ACHN (cell line): ENCODE measurements around the gene PDILT.
"Not testable (repeated sequence)": the region's sequence is repeated elsewhere in the genome, so short reads cannot be mapped to it uniquely, and the experiment has no call there.

Experiments
- DNase-seq: peaks from one replicate; pipeline ENCODE4 v3.0.0-alpha.2; 2015
- in situ Hi-C: cut with HindIII; loops from 2 replicates; pipeline ENCODE4 v1.10.0; 2017; ENCODE audit warnings: low sequenced_read_pairs, low pct_ligation_motif_present, low pct_unique_long_range_greater_than_20kb

Gene PDILT

DNA sequence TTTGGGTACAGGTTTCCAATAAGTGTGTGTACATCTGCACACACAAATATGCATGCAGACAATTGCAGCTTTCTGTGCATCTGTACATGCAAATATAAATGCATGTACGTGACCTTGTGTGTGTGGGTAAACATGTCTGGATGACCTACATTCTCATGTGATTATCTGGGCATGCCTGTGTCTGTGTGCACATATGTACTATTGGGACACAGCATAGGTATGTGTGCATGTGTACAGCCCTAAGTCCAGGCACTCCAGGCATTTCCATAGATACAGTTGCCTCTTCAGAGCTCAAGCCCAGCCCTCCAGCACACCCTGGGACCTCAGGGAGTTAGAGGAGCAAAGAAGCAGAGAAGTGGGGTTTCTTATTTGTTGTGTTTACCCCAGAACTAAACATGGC, 70.1 kb downstream of the PDILT start:
- DNase-seq: no peak
- in situ Hi-C loops: no loop called here

DNA sequence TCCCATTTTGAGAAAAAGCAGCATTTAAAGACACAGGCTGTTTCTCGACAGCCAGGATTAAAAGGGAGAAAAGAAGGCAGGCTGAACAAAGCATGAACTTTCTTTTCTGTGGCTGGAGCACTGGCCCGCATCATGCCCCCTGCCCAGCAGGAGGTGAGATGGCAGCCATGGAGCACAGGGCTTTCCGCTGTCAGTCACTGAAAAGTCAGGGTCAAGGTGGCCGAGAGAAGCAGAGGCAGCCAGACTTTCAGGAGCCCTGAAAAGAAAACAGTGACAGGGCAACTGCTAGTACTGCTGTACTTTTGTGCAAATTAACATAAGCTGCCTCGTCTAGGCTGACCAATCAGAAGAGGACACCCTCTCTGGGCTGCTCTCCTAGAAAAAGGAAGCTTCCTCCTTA, 71.4 kb downstream of the PDILT start:
- in situ Hi-C loops: no loop called here
- no peak for DNase-seq

GRCh38 chr16:20332411-20332810, 72.1 kb downstream of the PDILT start:
- in situ Hi-C loops: no loop called here
- no peak for DNase-seq

DNA sequence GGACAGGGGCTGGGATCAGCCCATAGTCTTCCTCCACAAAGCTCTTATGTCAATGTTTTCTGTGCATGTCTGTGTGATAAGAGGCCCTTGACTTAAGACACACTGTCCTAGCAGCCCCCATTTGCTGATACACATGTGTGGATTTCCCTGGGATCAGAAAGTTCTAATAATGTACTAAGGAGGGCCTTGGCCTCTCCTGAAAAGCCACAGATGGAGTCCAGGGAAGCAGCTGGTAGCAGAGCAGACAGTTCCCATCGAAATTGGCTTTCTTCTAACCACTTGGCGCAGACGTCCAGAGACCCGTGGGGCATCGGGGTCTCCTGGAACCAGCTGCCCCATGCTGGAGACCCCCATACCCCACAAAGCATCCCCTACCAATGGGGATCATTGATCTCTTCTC, 72.9 kb downstream of the PDILT start:
- in situ Hi-C loops: no loop called here

GRCh38 chr16:20329392-20330138, 75.0 kb downstream of the PDILT start:
- in situ Hi-C loops: no loop called here
- no peak for DNase-seq

More for the DNA sequence above, 72.9 kb downstream of the PDILT start:
- no peak for DNase-seq

- no peak for DNase-seq
- in situ Hi-C loops: no loop called here
Measured at GRCh38 chr16:20327444-20328041, 77.0 kb downstream of the PDILT start, which contains the start of gene GP2. GP2 (minus strand) TSS chr16:20327513; CDS start chr16:20326431, 1,082 bp downstream.

DNA sequence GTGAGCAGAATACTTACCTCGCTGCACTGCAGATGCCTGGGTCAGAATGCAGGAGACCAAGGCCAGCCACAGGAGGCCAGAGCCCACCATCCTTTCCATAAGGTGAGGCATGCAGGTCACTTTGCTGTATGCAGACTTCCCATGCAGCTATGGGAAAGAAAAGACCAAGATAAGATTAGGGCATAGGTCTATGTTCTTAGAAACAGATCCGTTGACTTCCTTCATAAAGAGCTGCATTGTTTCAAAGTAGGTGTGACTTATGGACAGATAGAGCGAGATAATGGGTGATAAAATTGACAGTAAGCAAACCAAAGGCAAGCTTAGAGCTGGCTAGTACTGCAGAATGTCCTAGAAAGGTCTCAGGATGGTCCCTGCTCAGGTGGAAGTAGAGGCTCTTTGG, 78.2 kb downstream of the PDILT start:
- DNase-seq: no peak
- in situ Hi-C loops: no loop called here

- in situ Hi-C loops: no loop called here
Measured at GRCh38 chr16:20325005-20325404, 79.5 kb downstream of the PDILT start.

DNA sequence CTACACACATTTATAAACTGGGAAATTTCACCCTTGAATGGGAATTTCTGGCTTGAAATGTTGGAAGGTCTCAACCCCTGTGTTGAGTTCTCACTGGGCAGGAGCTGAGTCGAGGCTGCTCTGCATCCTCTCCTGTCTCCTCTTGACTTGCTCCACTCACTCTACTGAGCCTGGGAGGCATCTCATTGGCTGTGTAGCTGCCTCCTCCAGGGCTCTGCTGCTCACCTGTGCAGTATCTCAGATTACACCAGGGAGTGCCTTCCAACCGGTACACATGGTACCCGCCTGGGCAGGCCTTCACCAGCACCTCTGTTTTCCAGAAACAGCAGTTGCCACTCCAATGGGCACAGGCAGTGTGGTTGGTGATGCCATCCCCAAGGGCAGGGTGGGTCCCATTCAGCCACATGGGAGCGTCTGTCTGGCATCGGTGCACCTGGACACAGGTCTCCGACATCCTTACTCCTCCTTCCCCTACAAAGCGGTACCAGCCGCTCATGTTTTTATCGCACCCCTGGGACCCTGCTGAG, 80.9 kb downstream of the PDILT start:
- in situ Hi-C loops: no loop called here
- no peak for DNase-seq

More at GRCh38 chr16:20325005-20325404, 79.5 kb downstream of the PDILT start:
- DNase-seq: no peak

DNA sequence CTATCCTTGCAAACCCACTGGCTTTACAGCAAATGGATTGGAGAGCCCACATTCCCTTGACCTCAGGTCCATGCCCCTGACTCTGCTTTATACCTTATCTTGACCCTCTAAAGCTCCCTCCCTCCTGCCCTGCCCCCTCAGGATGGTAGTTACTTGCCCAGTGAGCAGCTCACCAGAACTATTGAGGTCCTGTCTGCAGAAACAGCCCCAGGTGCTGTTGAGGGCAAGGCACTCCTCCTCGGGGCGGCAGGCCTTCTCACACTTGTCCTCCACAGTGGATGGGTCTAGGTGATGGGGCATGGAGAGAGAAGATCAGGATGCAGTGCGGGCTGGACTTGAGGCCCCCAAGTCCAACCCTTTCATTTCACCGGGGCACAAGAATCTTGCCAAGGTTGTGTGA, 81.8 kb downstream of the PDILT start:
- in situ Hi-C loops: no loop called here
- DNase-seq: no peak

DNA sequence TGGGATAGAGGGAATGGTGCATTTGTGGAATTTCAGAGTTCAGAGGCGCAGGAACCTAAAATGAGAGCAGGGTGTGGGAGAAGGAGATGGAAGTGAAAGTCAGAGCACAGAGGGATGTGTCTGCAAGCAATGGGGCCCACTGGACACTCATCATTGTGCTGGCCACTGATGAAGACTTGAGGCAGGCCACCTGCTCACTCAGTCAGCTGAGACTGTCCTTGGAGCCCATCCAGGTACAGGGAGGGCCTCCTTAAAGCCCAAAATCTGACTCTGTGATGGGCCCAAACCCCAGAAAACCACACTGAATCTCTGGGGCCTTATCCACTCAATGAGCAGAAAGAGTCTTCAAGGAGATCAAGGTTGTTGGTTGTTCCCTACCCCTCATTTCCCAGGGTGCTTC, 82.9 kb downstream of the PDILT start:
- DNase-seq: no peak
- in situ Hi-C loops: no loop called here

DNA sequence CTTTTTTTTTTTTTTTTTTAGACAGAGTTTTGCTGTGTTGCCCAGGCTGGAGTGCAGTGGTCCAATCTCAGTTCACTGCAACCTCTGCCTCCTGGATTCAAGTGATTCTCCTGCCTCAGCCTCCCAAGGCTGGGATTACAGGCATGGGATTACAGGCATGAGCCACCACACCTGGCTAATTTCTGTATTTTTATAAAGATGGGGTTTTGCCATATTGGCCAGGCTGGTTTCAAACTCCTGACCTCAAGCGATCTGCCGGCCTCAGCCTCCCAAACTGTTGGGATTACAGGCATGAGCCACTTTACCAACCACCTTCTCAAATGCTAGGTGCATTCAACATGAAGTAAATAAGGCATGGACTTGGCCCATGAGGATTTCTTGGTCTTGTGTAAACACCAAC, 83.5 kb downstream of the PDILT start:
- in situ Hi-C loops, DNase-seq: not testable (repeated sequence)

- in situ Hi-C loops: no loop called here
- DNase-seq: no peak
Measured at GRCh38 chr16:20320592-20320991, 83.9 kb downstream of the PDILT start.

DNA sequence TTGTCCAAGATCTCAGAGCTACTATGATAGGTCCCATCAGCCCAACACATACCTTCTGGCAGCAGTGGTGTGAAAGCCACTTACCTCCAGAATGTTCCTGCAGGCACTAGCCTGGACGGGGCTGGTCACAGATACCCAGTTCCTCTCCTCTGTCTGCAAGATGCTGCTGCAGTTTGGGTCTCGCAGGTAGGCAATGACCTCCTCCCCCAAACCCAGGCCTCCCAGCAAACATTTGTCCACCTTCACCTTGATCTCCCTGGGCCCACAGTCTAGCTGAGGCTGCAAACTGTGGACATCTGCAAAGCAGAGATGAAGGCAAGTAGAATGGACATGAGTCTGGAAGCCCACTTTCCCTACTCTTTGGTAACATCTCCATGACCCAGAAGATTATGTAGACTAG, 84.4 kb downstream of the PDILT start:
- DNase-seq: no peak
- in situ Hi-C loops: no loop called here

GRCh38 chr16:20319406-20319805, 85.1 kb downstream of the PDILT start:
- in situ Hi-C loops: no loop called here
- DNase-seq: no peak

- in situ Hi-C loops: no loop called here
- no peak for DNase-seq
Measured at GRCh38 chr16:20318437-20318836, 86.1 kb downstream of the PDILT start.

DNA sequence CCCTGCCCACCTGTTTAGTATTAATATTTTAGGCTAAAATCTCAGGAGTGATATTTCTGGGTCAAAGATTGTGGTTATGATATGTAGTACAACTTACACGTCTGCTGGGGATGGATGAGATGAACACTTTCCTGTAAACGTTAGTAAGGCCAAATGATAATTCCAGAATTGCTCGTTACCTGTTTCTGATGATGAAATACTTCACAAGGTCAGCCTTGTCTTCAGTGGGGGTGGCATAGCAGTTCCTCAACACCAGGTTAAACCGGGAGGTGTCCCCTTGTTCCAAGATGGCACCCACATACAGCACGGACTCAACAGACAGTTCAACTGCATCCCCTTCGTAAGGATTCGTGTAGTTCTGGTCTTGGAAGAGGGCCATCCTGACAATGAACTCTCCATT, 86.5 kb downstream of the PDILT start:
- in situ Hi-C loops: no loop called here
- no peak for DNase-seq

- in situ Hi-C loops: no loop called here
- no peak for DNase-seq
Measured at GRCh38 chr16:20317117-20317516, 87.4 kb downstream of the PDILT start.

GRCh38 chr16:20316715-20317114, 87.8 kb downstream of the PDILT start:
- DNase-seq: no peak
- in situ Hi-C loops: no loop called here

DNA sequence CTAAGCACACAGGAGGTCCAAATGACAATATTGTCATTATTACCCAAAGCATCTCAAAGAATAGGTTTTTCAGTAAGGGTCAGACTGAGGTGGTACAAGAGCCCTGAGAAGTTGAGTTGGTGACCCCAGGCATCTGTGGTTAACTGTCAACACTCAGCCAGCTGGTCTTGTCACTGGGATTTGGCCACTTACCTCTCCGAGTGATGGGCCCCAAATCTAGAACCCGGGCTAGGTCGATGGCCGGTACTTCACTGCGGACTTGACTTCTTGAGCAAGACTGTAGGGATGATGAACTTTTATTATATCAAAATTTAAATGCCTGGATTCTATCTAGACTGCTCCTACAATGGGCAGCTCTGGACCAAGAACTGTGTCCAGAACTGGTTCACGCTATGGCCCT, 88.8 kb downstream of the PDILT start:
- in situ Hi-C loops: no loop called here
- no peak for DNase-seq
